GM18517 (cell line): ENCODE results near the gene THSD7A.
A peak's percentile ranks its signal among the peaks of the same experiment; 100 is the strongest.

ENCODE experiments used
- ATAC-seq: cut with Tn5 transposase; IDR thresholded peaks from one replicate; pipeline ENCODE4 v1.9.1; 2021; ENCODE audit warnings: mild to moderate bottlenecking, moderate library complexity; ENCODE audit not compliant: unreplicated experiment

THSD7A gene

GRCh38 chr7:11642841-11643240, 189.2 kb downstream of the THSD7A start:
- ATAC-seq = no peak

- ATAC-seq = no peak
These were observed 189.7 kb downstream of the THSD7A start for GRCh38 chr7:11642276-11642675.

- ATAC-seq = no peak
These were observed 193.8 kb downstream of the THSD7A start for GRCh38 chr7:11638011-11638774.

GRCh38 chr7:11636274-11636673, 195.7 kb downstream of the THSD7A start:
- no peak for ATAC-seq

- no peak for ATAC-seq
These were observed 198.7 kb downstream of the THSD7A start for GRCh38 chr7:11633310-11633709.

- no peak for ATAC-seq
These were observed 201.6 kb downstream of the THSD7A start for GRCh38 chr7:11630355-11630754.

GRCh38 chr7:11625669-11626068, 206.3 kb downstream of the THSD7A start:
- ATAC-seq = no peak

- no peak for ATAC-seq
These were observed 208.8 kb downstream of the THSD7A start for GRCh38 chr7:11623093-11623678.

GRCh38 chr7:11620406-11621253, 211.4 kb downstream of the THSD7A start:
- ATAC-seq = no peak

- no peak for ATAC-seq
These were observed 215.5 kb downstream of the THSD7A start for GRCh38 chr7:11616466-11616865.

- ATAC-seq = no peak
These were observed 216.8 kb downstream of the THSD7A start for GRCh38 chr7:11615174-11615573.

- ATAC-seq = peak; percentile 80
These were observed 218.6 kb downstream of the THSD7A start for GRCh38 chr7:11613292-11613930.

GRCh38 chr7:11612737-11613136, 219.3 kb downstream of the THSD7A start:
- ATAC-seq = no peak

GRCh38 chr7:11609096-11609670, 222.8 kb downstream of the THSD7A start:
- no peak for ATAC-seq

GRCh38 chr7:11607686-11608085, 224.3 kb downstream of the THSD7A start:
- no peak for ATAC-seq

- ATAC-seq = no peak
These were observed 226.2 kb downstream of the THSD7A start for GRCh38 chr7:11605749-11606148.

- no peak for ATAC-seq
These were observed 227.5 kb downstream of the THSD7A start for GRCh38 chr7:11604505-11604904.

- ATAC-seq = no peak
These were observed 230.2 kb downstream of the THSD7A start for GRCh38 chr7:11601761-11602160.

GRCh38 chr7:11593322-11593721, 238.7 kb downstream of the THSD7A start:
- no peak for ATAC-seq

- no peak for ATAC-seq
These were observed 239.3 kb downstream of the THSD7A start for GRCh38 chr7:11592699-11593098.

- no peak for ATAC-seq
These were observed 240.1 kb downstream of the THSD7A start for GRCh38 chr7:11591943-11592342.
